ENCODE results near the gene ING5.

Gene ING5

DNA sequence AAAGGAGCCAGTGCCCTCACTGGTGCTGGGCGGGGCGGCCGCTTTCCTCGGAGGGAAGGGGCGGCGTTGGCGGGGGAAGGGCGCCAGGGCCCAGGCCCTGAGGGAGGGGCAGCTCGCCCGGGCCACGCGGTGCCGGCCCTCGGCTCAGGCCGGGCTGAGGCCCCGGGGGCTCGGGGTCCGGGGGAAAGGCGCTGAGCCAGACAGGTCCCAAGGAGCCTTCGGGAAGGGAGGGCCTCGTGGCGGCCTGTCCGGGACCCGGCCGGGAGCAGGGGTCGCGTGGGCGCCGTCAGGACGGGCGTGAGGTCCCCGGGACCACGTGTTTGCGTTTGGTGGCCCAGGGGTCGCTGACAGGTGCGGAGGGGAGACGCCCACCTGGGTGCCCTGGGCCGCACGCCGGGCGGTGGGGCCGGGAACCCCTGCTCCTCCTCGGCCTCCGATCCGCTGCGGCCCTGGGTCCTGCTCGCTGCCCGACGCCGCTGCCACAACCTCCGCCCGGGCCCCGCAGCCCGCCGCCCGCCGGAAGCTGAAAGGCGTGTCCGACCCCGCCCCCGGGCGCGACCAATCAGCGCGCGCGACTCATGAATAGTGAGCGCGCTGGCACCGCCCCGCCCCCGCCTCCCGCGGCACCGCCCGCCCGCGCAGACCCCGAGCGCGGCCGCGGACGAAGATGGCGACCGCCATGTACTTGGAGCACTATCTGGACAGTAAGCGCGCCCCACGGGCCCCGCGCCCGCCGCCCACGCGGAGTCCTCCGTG lies at the start of gene ING5:
Gene ING5 (plus strand): TSS at position 641 of the 756 bp plus-strand sequence. CDS start 27 bp downstream, at position 668.
- TF ChIP-seq GATA3 (IDR thresholded peaks at IDR 0.05; ENCODE audit: low read depth, low read length), result no peak
- no peak for TF ChIP-seq GATA2 (IDR thresholded peaks at IDR 0.05; ENCODE audit: low read depth, low read length)

DNA sequence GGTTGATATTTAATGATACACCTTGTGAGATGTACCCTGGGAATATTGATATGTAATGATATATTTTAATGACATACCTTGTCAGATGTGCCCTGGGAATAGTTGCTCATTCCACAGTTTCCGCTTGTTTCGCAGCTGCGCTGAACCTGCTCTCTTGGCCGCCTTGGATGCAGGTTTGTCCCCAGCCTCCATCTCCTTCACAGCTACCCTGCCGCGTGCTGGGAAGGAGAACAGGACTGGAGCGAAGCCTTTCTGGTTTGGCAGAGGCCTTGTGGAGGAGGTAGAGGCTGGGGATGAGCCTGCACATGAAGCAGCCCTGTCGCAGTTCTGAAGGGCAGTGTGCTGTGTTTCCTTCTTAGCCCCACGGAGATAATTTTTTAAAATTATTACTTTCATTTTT lies 49.7 kb upstream of the ING5 start:
- TF ChIP-seq GATA3 (IDR thresholded peaks at IDR 0.05; ENCODE audit: low read depth, low read length) (no peak), GATA2 (IDR thresholded peaks at IDR 0.05; ENCODE audit: low read depth, low read length) (no peak)

DNA sequence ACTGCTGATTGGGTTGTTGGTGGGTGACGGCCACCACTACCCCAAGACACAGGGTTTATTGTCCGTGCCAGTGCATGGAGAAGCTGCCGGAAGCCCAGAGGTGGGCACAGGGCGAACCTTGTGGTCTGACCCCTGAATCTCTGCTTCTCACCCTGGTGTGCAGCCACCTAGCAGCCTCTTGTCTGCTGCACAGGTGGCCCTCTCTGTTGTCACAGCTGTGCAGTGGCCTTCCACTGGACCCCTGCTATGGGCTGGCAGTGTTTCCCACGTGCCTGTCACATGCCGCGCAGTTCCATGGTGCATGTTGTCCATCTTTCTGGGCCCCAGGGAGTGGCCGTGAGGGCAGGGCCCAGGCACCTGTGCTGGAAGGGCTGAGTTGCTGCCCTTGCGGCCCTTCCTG lies 49.1 kb upstream of the ING5 start:
- TF ChIP-seq GATA2 (IDR thresholded peaks at IDR 0.05; ENCODE audit: low read depth, low read length), result no peak

DNA sequence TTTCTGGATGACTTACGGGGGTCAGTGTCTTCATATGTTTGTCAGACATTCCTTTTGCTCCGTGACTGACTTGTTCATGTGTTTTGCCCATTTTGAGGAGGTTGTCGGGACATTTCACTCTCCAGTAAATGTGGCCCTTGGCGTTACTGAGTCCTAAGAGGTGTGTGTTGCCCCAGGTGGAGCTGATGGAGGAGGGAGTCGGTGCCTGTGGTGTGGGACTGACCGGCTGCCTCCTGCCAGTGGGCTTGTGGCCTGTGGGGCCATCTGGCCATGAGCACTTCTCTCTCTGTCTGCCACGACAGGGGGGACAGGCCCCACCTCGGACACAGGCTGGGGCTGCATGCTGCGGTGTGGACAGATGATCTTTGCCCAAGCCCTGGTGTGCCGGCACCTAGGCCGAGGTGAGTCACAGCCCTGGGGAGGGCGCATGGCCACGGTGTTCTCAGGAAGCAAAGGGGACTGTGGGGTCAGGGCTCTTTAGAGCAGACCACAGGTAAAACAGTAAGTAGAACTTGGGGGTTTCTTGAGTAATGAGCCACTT lies 48.6 kb upstream of the ING5 start:
- TF ChIP-seq GATA2 (IDR thresholded peaks at IDR 0.05; ENCODE audit: low read depth, low read length), result no peak
- TF ChIP-seq GATA3 (IDR thresholded peaks at IDR 0.05; ENCODE audit: low read depth, low read length), result no peak

- TF ChIP-seq GATA3 (IDR thresholded peaks at IDR 0.05; ENCODE audit: low read depth, low read length), result no peak
- no peak for TF ChIP-seq GATA2 (IDR thresholded peaks at IDR 0.05; ENCODE audit: low read depth, low read length)
Observed at GRCh38 chr2:241654551-241654950, 47.3 kb upstream of the ING5 start.

DNA sequence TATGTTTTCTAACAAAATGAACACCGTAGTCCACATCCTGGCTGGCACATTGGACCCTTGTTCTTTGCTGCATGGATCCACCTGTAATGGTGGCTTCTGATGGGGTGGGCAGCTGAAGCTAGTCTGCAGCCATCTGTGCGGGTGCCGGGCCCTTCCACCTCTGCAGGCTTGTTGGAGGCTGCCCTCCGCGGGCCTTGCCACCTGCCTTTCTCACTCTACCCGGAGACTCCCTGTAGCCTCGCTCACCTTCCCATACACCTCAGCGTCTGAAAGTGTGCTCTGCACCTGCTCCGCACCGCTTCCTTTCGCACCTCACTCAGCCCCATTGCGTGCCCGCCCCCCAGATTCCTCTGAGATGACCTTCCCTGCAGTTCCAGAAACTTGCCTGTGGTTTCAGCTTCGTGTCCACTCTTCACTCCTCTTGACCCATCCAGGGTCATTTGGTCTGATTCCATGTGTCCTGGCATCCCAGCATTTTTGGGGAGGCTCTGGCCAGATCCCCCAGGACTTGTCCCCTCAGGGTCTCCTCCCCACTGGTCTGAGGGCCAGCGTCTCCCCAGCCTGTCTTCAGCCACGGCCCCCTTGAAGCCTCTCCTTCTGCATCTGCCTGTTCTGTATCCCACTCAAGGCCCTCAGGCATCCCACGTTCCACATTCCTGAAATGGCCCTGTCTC lies 46.2 kb upstream of the ING5 start:
- TF ChIP-seq GATA3 (IDR thresholded peaks at IDR 0.05; ENCODE audit: low read depth, low read length), result no peak
- no peak for TF ChIP-seq GATA2 (IDR thresholded peaks at IDR 0.05; ENCODE audit: low read depth, low read length)

- TF ChIP-seq GATA2 (IDR thresholded peaks at IDR 0.05; ENCODE audit: low read depth, low read length) (no peak), GATA3 (IDR thresholded peaks at IDR 0.05; ENCODE audit: low read depth, low read length) (no peak)
Observed at GRCh38 chr2:241656190-241656741, 45.6 kb upstream of the ING5 start.

GRCh38 chr2:241657786-241658254 lies 44.0 kb upstream of the ING5 start:
- no peak for TF ChIP-seq GATA2 (IDR thresholded peaks at IDR 0.05; ENCODE audit: low read depth, low read length)
- TF ChIP-seq GATA3 (IDR thresholded peaks at IDR 0.05; ENCODE audit: low read depth, low read length), result no peak

DNA sequence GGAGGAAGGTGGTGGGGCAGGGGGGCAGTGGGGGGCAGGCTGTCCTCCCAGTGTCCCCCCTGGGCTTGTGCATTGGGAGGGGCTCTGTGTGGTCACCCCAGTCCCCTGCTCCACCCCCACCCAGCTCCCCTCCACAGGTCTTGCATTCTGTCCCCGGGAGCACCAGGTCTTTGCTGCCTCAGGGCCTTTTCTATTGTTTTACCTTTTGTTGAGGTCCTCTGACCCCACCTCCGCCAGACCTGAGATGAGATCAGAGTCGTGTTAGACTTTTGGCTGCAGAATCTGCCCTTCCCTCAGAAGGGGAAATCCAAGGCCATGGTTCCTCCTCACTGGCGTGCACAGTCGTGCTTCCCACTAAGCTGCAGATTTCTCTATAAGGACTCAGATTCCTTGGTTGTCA lies 43.5 kb upstream of the ING5 start:
- TF ChIP-seq GATA3 (IDR thresholded peaks at IDR 0.05; ENCODE audit: low read depth, low read length), result no peak
- no peak for TF ChIP-seq GATA2 (IDR thresholded peaks at IDR 0.05; ENCODE audit: low read depth, low read length)

- TF ChIP-seq GATA3 (IDR thresholded peaks at IDR 0.05; ENCODE audit: low read depth, low read length), result no peak
- no peak for TF ChIP-seq GATA2 (IDR thresholded peaks at IDR 0.05; ENCODE audit: low read depth, low read length)
Observed at GRCh38 chr2:241659150-241659739, 42.6 kb upstream of the ING5 start.

DNA sequence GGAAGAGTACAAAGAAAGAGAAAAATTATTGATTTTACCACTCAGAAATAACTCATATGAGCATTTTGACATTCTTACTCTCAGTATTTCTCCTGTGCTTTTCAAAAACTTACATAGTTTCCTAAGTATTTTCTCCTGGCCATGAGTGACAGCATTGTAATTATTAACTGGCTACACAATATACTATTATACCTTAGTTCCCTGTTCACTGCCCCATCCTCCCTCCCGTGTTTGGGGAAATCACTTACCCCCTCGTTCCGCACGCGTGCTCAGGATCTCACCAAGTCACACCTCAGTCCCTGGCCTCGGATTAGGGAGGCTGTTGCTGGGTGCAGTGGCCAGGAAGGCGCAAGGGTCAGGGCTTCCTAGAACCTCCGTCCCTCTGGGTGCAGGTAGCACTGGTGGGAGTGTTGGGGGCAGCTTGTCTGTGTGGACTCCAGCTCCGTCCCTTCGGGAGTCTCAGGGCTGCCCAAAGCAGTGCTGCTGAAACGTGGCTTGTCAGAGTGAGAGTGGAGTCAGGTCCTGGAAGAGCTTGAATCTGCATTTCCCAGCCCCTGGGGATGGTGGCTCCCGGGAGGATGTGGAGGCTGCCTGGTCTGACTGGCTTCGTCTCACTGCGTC lies 41.1 kb upstream of the ING5 start:
- TF ChIP-seq GATA2 (IDR thresholded peaks at IDR 0.05; ENCODE audit: low read depth, low read length) (no peak), GATA3 (IDR thresholded peaks at IDR 0.05; ENCODE audit: low read depth, low read length) (no peak)

GRCh38 chr2:241665731-241666440 lies 36.0 kb upstream of the ING5 start:
- TF ChIP-seq GATA2 (IDR thresholded peaks at IDR 0.05; ENCODE audit: low read depth, low read length), result no peak
- no peak for TF ChIP-seq GATA3 (IDR thresholded peaks at IDR 0.05; ENCODE audit: low read depth, low read length)

Measured in SH-SY5Y (cell line).